HG03439 (cell line): Measurements from ENCODE around the gene XCL1.

Experiments used
- ATAC-seq: cut with Tn5 transposase; IDR thresholded peaks from one replicate; pipeline ENCODE4 v1.9.1; 2021; ENCODE audit warnings: mild to moderate bottlenecking, moderate library complexity; ENCODE audit not compliant: unreplicated experiment

Gene XCL1

DNA sequence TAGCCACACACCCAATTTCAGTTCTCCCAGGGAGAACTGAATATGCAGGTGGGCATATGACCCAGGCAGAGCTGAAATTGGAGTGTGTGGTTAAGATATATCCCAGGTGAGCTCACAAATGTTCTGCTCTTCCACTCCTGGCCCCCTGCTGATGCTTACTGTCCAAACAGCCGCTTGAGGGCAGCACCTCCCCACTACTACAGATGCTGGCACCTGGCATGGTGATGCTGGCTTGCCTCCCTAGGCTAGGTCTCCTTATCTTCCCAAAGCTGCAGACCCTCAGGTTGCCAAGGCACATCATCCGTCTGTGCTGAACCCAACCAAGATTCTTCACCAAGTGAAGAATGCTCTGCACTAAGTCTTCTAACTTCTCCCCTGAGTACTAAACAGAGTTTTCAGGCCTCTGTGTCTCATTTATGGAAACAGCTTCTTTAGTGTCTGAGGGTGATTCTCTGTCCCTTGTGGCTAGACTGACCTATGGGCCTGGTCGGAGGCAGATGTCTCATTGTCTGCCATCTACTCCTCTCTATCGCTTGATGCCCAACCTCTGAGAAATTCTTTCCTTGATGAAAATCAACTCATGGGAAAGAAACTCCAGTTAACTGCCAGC lies 27.2 kb downstream of the XCL1 start:
- no peak for ATAC-seq

DNA sequence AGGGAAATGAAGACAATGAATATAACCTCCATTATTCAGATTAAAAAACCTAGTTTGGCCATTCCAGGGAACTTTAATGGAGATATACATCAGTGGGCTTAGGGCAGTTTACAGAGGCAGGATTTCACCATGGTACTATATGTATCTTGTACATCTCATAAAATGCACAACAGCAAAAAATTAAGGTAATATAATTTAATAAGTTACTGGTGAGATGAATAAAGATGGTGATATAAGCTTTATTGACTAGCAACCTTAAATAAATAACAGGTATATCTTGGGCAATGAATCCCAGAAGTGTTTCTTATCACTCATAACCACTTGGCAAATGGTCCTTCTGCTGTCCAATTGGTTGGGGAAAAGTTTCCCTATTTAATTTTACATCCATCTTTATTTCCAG lies 29.0 kb downstream of the XCL1 start:
- no peak for ATAC-seq

DNA sequence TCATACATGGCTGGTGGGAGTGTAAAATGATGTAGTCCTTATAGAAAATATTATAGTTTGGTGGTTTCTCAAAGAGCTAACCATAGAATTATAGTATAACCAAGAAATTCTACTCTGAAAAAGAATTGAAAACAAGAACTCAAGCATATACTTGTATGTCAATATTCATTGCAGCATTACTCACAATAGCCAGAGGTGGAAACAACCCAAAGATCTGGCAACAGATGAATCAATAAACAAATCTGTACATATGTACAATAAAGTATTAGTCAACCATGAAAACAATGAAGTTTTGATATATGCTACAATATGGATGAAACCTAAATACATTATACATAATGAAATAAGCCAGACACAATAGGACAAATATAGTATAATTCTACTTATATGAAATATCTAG lies 29.7 kb downstream of the XCL1 start:
- no peak for ATAC-seq

DNA sequence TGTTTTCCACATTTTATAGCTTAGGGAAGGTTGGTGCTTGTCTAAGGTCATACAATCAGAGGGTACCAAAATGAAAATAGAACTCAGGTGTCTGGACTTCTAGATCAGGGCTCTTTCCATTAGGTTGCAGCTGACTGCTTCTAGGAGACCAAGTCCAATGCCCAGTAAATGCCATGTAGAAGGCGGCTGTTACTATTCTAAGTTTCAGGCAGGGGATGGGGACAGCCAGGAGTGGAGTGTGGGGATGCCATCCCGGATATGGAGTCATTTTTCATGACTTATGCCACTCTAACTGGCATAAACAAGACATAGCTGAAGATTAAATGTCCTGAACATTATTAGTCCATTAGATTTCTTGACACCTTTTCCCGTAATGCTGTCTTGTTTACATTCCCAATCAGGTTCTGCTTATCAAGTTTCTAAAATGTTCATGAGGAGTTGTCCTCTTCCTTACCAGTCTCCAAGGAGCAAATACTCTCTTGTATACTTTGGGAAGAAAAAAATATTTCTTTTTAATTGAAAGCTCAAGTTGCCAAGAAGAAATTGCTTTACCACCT lies 31.5 kb downstream of the XCL1 start:
- no peak for ATAC-seq

DNA sequence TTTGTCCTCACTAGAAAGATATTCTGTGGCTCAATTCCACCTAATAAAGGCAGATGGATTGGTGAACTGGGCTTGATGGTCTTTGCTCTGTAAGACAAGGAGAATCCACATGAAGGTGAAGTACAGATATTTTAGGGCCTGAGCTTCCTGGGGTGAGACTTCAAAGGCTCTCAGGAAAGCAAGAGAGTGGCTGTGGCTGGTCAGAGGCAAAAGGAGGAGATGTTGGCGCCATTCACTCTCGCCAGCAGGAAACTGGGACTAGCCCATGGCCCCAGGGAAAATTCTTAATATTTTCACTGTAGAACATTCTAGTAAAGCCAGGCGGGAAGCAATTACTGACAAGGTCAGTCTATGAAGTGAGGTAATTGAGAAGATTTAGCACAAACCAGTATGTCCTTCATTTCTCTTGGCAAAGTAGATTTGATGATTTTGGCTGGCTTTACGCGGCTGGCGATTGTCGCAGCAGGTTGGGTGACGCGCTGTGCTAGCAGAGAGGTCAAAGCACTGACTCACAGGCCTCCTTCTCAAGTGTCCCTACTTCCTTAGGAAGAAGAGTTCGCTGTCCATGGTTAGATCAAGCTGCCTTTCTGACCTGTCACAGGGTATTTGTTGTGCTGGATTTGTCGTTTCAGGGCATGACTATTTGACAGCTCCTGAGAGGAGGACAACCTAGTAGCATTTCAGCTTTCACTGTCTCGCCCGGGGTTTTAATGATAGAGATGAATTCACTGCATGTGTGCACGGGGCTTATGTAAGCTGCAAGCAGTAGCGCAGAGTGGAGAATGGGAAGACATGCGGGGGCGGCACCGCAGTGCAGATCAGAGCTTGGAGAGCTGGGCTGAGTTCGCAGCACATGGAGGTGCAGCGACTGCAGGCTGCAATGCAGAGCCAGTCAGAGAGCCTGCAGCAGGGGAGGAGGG lies 32.7 kb downstream of the XCL1 start:
- ATAC-seq: no peak

DNA sequence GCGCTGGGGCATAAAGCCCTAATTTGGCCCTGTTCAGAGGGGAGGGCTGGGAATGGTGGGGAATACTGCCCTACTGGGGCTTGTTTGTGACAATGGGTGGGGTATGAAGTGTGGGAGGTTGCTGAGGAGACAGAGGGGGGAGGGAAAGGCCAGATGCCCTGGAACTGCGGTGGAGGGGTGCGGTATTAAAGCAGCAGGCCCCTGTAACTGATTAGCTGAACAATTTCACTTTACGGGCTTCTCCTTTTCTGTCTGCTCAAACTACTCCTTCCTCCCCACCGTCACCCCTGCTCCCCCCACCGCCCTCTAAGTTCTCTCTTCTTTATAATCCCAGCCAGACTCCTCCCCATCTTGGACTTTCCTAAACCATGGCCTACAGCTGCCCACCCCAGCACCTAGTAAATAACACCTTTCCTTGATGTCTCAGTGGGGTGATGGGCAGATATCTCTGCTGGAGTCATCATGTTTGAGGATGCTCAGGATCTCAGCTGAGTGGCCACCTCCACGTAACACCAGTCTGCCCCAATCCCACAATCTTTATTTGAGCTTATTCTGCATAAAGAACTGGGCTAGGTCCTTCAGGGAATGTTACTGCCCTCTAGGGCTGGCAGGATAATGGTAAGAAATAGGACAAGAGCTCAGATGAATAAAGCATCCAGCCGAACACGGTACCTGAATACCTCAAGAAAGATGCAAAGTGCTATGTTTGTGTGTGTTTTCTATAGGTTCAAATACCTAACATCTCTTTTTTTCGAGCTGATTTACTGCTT lies 33.5 kb downstream of the XCL1 start:
- no peak for ATAC-seq

DNA sequence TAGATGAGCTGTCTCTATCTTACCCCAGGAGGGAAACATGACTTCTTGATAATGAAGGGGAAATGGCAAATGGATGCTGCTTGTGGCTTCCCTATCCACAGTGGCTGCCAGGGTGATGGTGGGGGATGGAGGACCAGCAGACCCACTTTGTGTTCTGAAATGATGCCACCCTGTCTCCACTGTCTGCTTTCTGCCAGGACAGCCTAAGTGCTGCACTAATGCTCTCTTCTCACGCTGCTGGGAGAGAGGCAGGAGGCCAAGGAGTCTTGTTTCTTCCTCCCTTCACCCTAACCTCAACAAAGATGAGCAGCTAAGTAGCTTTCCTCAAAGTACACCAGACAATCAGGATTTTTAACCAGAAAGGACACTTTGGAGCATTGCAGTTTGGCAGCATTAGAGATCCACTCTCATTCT lies 36.6 kb downstream of the XCL1 start:
- ATAC-seq: no peak

DNA sequence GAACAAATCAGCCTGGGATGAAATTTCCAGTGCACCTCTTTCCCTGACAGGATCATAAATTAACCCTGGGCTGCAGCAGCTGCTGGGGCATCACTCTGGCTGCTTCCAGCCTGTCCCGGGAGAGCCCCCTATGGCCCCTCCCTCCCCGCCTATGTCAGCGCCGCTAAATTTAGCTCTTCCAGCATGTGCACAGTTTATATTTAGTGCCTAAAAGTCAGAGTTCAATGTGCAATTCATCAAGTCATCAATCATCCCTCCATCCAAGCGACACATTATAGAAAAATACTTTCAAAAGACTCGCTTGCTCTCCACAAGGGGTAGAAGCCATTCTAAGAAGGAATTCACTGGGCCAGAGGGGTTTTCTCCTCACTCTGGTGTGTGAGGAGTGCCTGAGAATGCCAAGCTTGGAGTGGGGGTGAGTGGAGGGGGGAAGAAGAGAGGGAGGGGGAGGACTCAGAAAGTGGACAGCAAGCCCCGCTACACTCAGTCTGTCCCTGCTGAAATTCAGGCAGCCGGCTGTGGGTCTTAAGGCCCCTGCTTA lies 37.4 kb downstream of the XCL1 start:
- ATAC-seq: no peak

DNA sequence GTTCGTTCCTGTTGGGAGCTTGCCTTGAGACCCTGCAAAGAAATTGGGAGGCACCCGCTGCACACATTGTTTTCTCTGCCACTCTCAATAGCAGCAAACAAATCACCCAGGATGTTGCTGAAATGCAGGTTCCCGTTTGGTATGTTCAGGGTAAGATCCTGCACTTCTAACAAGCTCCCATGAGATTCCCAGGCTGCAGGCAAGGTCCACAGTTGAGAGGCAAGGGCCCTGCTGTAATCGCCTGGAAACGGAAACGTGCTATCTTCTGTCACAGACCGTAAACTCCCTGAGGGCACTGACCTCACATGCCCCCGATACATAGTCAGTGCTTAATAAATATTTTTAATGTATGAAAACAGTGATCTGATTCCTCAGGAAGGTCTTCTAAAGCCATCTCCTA lies 37.8 kb downstream of the XCL1 start:
- no peak for ATAC-seq

DNA sequence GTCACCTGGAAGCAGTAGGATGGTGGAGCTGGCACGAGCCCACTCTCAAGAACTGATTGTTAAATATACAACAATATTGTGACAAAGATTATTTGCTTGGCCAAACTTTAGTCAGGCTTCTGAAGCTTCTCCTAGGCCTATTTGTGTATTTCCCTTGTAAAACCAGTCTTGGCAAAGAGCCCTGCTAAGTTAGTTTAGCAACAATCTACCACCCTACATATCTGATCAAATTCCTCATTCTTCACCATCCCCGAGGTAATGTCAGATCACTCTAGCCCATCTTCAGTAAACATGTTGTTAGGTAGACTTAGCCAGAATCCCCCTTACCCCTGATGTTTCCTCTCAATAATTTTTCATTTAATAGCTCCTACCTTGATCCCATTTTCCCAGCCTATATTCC lies 39.6 kb downstream of the XCL1 start:
- ATAC-seq: no peak

DNA sequence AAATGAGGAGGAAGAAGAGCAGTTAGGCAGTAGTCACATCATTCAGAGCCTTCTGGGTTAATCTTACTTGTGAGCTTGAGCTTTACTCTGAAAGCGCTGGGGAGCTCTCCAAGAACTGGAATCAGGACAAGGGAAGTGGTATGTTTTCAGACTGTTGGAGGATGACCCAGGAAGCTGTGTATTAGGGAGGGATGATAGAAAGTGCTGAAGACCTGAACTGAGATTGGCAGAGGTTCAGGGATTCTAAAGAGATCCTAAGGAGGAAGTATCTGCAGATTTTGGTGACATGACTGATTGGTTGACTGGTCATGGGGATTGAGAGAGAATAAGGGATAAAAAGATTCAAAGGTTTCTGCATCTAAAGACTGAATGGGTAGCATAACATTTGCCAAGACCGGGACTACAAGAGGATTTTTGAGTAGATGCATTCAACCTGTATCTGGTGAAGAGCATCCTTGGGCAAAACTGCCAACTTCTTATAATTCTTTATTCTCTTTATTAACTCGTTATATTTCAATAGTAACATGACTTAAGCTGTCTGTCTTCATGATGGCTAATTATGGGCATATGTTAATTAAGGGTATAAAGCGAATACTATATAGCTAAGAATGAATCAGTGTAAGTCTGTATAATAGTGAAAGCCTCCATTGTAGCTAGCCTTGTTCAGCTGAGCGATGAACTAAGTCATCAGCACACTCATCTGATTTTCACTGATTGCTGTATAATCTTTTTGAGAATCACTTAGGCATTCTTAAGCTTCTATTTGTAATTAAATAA lies 41.8 kb downstream of the XCL1 start:
- ATAC-seq: no peak

DNA sequence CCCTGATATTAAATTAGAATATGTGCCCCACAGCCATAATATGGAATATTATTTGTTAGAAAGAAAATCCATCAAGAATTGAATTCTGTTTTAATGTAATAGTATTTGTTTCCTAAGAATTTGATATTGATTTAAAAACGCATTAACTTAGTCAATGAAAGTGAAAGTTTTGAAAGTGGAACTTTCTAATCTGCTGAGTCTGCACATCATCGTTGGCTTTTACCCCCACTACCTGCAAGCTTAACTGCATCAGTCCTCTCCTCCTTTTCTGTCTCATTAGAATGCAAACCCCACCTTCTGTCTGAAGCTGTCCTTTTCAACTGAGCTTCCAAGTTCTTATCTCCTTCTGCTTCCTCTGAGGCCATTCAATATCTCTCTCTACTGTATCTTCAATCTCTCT lies 42.5 kb downstream of the XCL1 start:
- ATAC-seq: no peak

DNA sequence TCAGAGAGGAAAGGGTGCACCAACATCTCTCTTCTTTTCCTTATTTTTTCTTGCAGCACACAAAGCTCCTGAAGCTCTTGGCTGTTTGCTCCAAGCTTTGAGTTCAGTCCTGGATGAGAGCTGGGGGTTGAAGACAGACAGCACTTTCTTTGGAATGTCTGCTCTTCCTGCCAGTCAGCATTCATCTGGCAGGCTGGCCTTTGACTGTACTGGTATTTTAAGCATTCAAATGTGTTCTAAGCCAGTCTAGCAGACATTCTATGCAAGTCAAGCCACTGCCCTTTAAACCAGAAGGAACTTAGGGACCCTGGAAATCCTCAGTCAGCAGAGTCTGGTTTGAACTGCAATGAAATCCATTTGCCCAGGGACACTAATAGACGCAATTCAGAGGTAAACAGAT lies 45.0 kb downstream of the XCL1 start:
- no peak for ATAC-seq

DNA sequence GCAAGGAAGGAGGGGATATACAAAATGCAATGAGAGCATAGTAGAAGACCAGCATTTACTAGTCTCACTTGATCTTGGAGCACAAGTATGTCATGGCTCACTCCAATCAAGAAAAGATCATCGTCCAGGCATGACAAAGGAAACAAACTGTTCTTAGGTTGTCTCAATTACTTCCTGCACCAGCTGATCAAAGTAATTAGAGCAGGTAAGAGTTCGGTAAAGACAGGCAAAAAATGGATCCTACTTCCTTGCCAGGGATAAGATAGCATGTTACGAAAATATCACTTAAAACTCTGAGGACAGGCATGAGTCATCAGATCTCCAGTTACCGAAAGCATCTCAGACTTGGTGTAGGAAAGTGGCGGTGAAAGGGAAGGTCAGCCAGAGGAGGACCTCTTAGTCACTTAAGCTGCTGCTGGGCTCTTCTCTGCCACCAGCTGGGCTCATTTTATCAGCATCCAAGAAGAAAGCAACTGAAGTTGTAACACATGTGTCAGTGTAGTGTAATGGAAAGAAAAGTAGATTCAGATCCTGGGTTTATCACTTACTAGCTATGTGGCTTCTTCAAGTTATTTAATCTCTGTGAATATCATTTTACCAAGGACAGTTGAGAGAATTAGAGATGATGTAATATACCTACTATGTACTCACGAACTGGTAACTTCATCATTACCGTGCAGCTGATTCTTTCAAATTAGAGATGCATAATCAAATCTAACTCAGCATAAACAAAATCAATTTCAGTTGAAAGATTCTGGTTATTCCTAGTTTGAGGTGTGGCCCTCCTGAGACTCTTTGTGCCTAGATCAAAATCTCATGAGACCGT lies 46.8 kb downstream of the XCL1 start:
- no peak for ATAC-seq

DNA sequence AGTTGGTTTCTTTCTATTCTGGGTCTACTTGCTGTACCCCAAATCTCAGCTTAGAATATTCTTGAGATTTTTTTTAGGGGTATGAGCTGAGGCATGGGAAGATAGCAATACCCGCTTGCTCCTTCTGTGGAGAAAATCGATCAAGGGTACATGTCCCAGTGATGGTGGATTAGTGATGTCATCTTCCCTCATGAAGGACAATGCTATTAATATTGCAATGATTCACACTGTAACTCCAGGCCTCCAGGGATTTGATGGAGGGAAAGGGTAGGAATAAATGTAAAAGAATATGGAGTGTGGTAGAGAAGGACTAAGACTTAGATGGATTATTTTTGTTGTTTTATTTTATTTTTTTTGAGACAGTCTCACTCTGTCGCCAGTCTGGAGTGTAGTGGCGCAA lies 47.4 kb downstream of the XCL1 start:
- ATAC-seq: no peak

DNA sequence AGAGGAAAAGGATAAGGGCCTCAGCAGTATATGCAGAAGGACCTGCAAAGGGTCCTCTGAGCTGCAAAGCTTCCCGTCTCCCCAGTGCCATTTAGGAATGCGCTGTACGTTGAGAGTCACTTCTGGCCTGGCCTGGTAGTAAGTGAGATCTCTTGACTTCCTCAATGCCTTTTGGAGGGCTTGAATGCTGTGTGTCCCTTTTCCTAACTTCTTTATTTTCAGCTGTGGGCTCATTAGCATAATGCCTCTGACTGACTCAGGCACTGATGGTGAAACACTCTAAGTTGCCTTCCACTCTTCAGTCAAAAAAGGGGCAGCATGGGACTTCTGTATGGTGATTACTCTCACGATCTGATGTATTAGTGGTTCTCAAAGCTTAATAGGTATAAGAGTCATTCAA lies 49.9 kb downstream of the XCL1 start:
- no peak for ATAC-seq

DNA sequence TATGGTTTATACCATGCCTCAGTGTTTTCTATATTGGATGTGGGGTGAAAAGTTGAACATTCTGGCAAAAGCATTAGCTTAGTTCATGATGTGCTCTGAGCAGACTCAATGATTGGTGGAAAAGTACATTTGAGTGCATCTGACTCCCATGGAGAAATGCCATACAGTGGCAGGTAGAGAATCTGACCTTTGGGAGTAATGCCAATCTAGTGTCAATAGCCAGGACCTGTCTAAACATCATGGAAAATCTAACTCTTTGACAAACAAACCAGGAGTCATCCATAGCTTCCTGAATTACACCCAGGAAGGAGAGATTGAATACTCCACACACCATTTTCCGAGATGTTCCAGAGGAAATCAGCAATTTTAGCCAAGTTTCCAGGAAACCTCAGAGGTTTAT lies 51.0 kb downstream of the XCL1 start:
- no peak for ATAC-seq

DNA sequence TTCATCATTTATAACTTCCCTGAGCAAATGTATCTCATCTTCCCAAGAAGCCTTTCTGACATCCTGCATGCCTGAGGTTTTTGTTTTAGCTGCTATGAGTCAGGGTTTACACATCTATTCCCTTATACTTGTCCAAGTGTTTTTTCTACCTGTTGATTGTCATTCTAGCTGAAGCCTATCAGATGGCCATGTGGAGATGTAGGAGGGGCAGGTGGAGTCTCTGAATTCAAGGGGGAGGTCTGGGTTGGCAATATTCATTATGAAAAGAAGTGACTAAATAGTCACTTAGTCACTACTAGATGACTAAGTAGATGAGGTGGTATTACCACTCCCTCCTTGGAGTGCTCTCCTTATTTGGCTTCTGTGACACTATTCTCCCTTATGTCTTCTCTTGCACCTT lies 52.4 kb downstream of the XCL1 start:
- no peak for ATAC-seq

DNA sequence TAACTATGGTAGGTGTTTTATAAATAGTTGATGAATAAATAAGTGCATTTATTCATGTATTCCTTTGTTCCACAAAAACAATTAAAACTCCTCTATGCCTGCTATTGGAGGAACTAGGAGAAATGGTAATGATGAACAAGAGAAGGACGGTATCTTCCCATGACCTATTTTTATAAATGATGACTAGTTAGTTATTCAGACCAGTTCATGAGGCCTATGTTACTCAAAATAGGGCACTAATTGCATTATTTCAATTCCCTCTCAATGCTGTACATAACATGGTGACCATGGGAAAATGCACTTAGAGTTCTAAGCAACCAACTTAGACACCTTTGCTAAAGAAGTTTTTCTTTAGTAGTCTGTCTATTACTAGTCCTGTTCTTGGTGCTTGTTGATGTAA lies 53.1 kb downstream of the XCL1 start:
- ATAC-seq: no peak
